Gastrocnemius medialis (tissue), 4 donors: ENCODE data around the gene SLAIN2.

Experiments used
- POLR2A ChIP-seq, 2 donors: fragments of 450-650 bp; IDR thresholded peaks; one replicate each; pipeline ENCODE4 v1.6.1; 2017; ENCODE audit warnings: antibody characterized with exemption in 2 of 2, mild to moderate bottlenecking in 2 of 2, moderate library complexity in 2 of 2
- TF ChIP-seq, protein P1 (sequence below), 5 experiments: fragments of 450-650 bp in 3 of 5; fragments of 200-600 bp in 2 of 5; sonication (generic) in 2 of 5; IDR thresholded peaks in 4 of 5; conservative IDR thresholded peaks in 1 of 5; 1 replicate in 4 of 5; 2 replicates in 1 of 5; pipeline ENCODE4 v1.5.1; 2016 to 2019; ENCODE audit warnings: antibody characterized with exemption in 5 of 5, mild to moderate bottlenecking in 3 of 5, moderate library complexity in 3 of 5

GRCh38 chr4:48410812-48411211 is 69.5 kb downstream of the SLAIN2 start:
- TF ChIP-seq, protein P1, sequence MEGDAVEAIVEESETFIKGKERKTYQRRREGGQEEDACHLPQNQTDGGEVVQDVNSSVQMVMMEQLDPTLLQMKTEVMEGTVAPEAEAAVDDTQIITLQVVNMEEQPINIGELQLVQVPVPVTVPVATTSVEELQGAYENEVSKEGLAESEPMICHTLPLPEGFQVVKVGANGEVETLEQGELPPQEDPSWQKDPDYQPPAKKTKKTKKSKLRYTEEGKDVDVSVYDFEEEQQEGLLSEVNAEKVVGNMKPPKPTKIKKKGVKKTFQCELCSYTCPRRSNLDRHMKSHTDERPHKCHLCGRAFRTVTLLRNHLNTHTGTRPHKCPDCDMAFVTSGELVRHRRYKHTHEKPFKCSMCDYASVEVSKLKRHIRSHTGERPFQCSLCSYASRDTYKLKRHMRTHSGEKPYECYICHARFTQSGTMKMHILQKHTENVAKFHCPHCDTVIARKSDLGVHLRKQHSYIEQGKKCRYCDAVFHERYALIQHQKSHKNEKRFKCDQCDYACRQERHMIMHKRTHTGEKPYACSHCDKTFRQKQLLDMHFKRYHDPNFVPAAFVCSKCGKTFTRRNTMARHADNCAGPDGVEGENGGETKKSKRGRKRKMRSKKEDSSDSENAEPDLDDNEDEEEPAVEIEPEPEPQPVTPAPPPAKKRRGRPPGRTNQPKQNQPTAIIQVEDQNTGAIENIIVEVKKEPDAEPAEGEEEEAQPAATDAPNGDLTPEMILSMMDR (IDR thresholded peaks at IDR 0.05 in 4 of 5, conservative IDR thresholded peaks at IDR 0.05 in 1 of 5) = no peak
- TF ChIP-seq POLR2A (IDR thresholded peaks at IDR 0.05) = no peak
